ENCODE data around the gene ZNF384. TPM values are rescaled to one million over a fixed set of nuclear protein-coding genes. Genes with fewer than 3 reads are reported as not detected.

Gene ZNF384
- total RNA-seq, 1 donor from 2014 or later: 50.6 TPM

- Histone ChIP-seq H3K36me3 (ENCODE audit: insufficient read depth, low read length) (no peaks in the 10 kb centered on the region), H3K4me3 (ENCODE audit: insufficient read depth, low read depth, low read length) (no peak overlapping the region), H3K9me3 (ENCODE audit: insufficient read depth, low read depth, low read length) (no peaks in the 10 kb centered on the region), H3K27me3 (ENCODE audit: insufficient read depth, low read length) (no peaks in the 10 kb centered on the region), H3K4me2 (ENCODE audit: low read length) (peak overlapping the region; percentile 1), H4K20me1 (ENCODE audit: insufficient read depth, low read length) (peaks cover 16% of the 10 kb centered on the region), H3K79me2 (ENCODE audit: insufficient read depth, low read length) (peaks cover 38% of the 10 kb centered on the region), H3K4me1 (ENCODE audit: insufficient read depth, low read length) (peaks cover 25% of the 10 kb centered on the region), H2AFZ (ENCODE audit: low read depth, low read length) (no peak overlapping the region), H3K27ac (ENCODE audit: low read depth, low read length) (no peak overlapping the region), H3K9ac (ENCODE audit: low read length) (no peak overlapping the region)
- TF ChIP-seq CTCF (IDR thresholded peaks at IDR 0.05; ENCODE audit: insufficient read depth, low read depth, low read length) (no peak), EZH2 (IDR thresholded peaks at IDR 0.05; ENCODE audit: insufficient read depth, low read length) (no peak)
- Mint-ChIP-seq H3K27ac (ENCODE audit: unreplicated experiment) (peak overlapping the region; percentile 85), H3K36me3 (ENCODE audit: low read depth, unreplicated experiment) (peaks cover 6% of the 10 kb centered on the region), H3K4me3 (ENCODE audit: unreplicated experiment) (peak overlapping the region; percentile 75), H3K27me3 (ENCODE audit: low read depth, unreplicated experiment) (peaks cover 2% of the 10 kb centered on the region), H3K9me3 (ENCODE audit: unreplicated experiment) (no peaks in the 10 kb centered on the region), H3K4me1 (ENCODE audit: low read depth, unreplicated experiment) (peaks cover 38% of the 10 kb centered on the region)
- DNase-seq (ENCODE audit: low read depth): peak; percentile 37
- peak; percentile 39 for FAIRE-seq
Observed at GRCh38 chr12:6691473-6691872, 2.3 kb upstream of the ZNF384 start.

- peak overlapping the region; percentile 83 for H3K27ac Mint-ChIP-seq (ENCODE audit: unreplicated experiment)
- peak overlapping the region; percentile 94 for H3K4me2 ChIP-seq (ENCODE audit: low read length)
- peaks cover 6% of the 10 kb centered on the region for H3K36me3 Mint-ChIP-seq (ENCODE audit: low read depth, unreplicated experiment)
- H2AFZ ChIP-seq (ENCODE audit: low read depth, low read length): peak overlapping the region; percentile 78
- no peak for TF ChIP-seq EZH2 (IDR thresholded peaks at IDR 0.05; ENCODE audit: insufficient read depth, low read length)
- no peak for TF ChIP-seq CTCF (IDR thresholded peaks at IDR 0.05; ENCODE audit: insufficient read depth, low read depth, low read length)
- no peaks in the 10 kb centered on the region for H3K9me3 ChIP-seq (ENCODE audit: insufficient read depth, low read depth, low read length)
- peak overlapping the region; percentile 95 for H3K27ac ChIP-seq (ENCODE audit: low read depth, low read length)
- H3K27me3 ChIP-seq (ENCODE audit: insufficient read depth, low read length): no peaks in the 10 kb centered on the region
- no peaks in the 10 kb centered on the region for H3K27me3 Mint-ChIP-seq (ENCODE audit: low read depth, unreplicated experiment)
- FAIRE-seq (no peak), DNase-seq (ENCODE audit: low read depth) (peak; percentile 9)
- peaks cover 45% of the 10 kb centered on the region for H4K20me1 ChIP-seq (ENCODE audit: insufficient read depth, low read length)
- H3K79me2 ChIP-seq (ENCODE audit: insufficient read depth, low read length): peaks cover 67% of the 10 kb centered on the region
- H3K4me3 ChIP-seq (ENCODE audit: insufficient read depth, low read depth, low read length): peak overlapping the region; percentile 82
- H3K9me3 Mint-ChIP-seq (ENCODE audit: unreplicated experiment): no peaks in the 10 kb centered on the region
- peak overlapping the region; percentile 89 for H3K4me3 Mint-ChIP-seq (ENCODE audit: unreplicated experiment)
- H3K4me1 ChIP-seq (ENCODE audit: insufficient read depth, low read length): peaks cover 25% of the 10 kb centered on the region
- peaks cover 41% of the 10 kb centered on the region for H3K4me1 Mint-ChIP-seq (ENCODE audit: low read depth, unreplicated experiment)
- peaks cover 5% of the 10 kb centered on the region for H3K36me3 ChIP-seq (ENCODE audit: insufficient read depth, low read length)
- peak overlapping the region; percentile 90 for H3K9ac ChIP-seq (ENCODE audit: low read length)
Observed at GRCh38 chr12:6688543-6688998, 604 bp downstream of the ZNF384 start.

- H3K79me2 ChIP-seq (ENCODE audit: insufficient read depth, low read length): peaks cover 93% of the 10 kb centered on the region
- H3K4me3 ChIP-seq (ENCODE audit: insufficient read depth, low read depth, low read length): no peak overlapping the region
- no peak overlapping the region for H3K9ac ChIP-seq (ENCODE audit: low read length)
- no peaks in the 10 kb centered on the region for H3K9me3 ChIP-seq (ENCODE audit: insufficient read depth, low read depth, low read length)
- H3K4me1 ChIP-seq (ENCODE audit: insufficient read depth, low read length): peaks cover 25% of the 10 kb centered on the region
- H3K27me3 ChIP-seq (ENCODE audit: insufficient read depth, low read length): no peaks in the 10 kb centered on the region
- no peak overlapping the region for H3K4me3 Mint-ChIP-seq (ENCODE audit: unreplicated experiment)
- H3K4me2 ChIP-seq (ENCODE audit: low read length): peak overlapping the region; percentile 94
- H2AFZ ChIP-seq (ENCODE audit: low read depth, low read length): no peak overlapping the region
- H3K27me3 Mint-ChIP-seq (ENCODE audit: low read depth, unreplicated experiment): no peaks in the 10 kb centered on the region
- DNase-seq (ENCODE audit: low read depth): no peak
- H3K27ac ChIP-seq (ENCODE audit: low read depth, low read length): no peak overlapping the region
- peaks cover 29% of the 10 kb centered on the region for H3K4me1 Mint-ChIP-seq (ENCODE audit: low read depth, unreplicated experiment)
- peaks cover 68% of the 10 kb centered on the region for H4K20me1 ChIP-seq (ENCODE audit: insufficient read depth, low read length)
- H3K27ac Mint-ChIP-seq (ENCODE audit: unreplicated experiment): no peak overlapping the region
- H3K9me3 Mint-ChIP-seq (ENCODE audit: unreplicated experiment): no peaks in the 10 kb centered on the region
- peaks cover 5% of the 10 kb centered on the region for H3K36me3 ChIP-seq (ENCODE audit: insufficient read depth, low read length)
- TF ChIP-seq CTCF (IDR thresholded peaks at IDR 0.05; ENCODE audit: insufficient read depth, low read depth, low read length) (no peak), EZH2 (IDR thresholded peaks at IDR 0.05; ENCODE audit: insufficient read depth, low read length) (no peak)
- FAIRE-seq: no peak
- peaks cover 4% of the 10 kb centered on the region for H3K36me3 Mint-ChIP-seq (ENCODE audit: low read depth, unreplicated experiment)
Observed at GRCh38 chr12:6685814-6686213, 3.4 kb downstream of the ZNF384 start.

Data from astrocyte (in vitro differentiated cells and primary cell).